PC-3 (cell line): ENCODE data around the gene MEGF9. TPM values are rescaled to one million over a fixed set of nuclear protein-coding genes. Genes with fewer than 3 reads are reported as not detected.
A peak's percentile ranks its signal among the peaks of the same experiment; 100 is the strongest.

Experiments
- ATAC-seq: fragments of 200-7000 bp; cut with Tn5 transposase; 2 replicates; pipeline ENCODE4 v1.9.1; 2020; ENCODE audit warnings: mild to moderate bottlenecking, moderate library complexity
- BruUV-seq: library from RNA; stranded (reverse); fragments of 400-500 nt; replicated peaks from 2 replicates; lab custom pipeline; 2021; lab: Mats Ljungman, UMichigan
- CTCF ChIA-PET: fragments of 300-600 bp; sonication (Branson Sonifier 250); formaldehyde crosslinking; loops from one replicate; lab custom pipeline; 2022; ENCODE audit warnings: antibody characterized with exemption; lab: Charles Lee
- POLR2A ChIA-PET: fragments of 300-600 bp; sonication (Branson Sonifier 250); formaldehyde crosslinking; loops from one replicate; lab custom pipeline; 2022; ENCODE audit warnings: antibody characterized with exemption; ENCODE audit not compliant: unreplicated experiment; lab: Charles Lee
- DNase-seq: peaks from one replicate; pipeline ENCODE4 v3.0.0-alpha.2; 2015
- H2AFZ ChIP-seq: fragments of 300-600 bp; sonication (generic); 2 replicates; pipeline ENCODE4 v1.6.0; 2016; ENCODE audit warnings: antibody characterized with exemption, low read length
- H3F3A ChIP-seq: fragments of 300-600 bp; sonication (generic); one replicate; pipeline ENCODE4 v1.6.0; 2017; ENCODE audit warnings: antibody characterized with exemption, low read length, control low read depth, mild to moderate bottlenecking; ENCODE audit not compliant: unreplicated experiment
- H3K27ac ChIP-seq: fragments of 300-600 bp; sonication (generic); 2 replicates; pipeline ENCODE4 v1.5.1; 2016; ENCODE audit warnings: mild to moderate bottlenecking, low read length
- H3K27me3 ChIP-seq: fragments of 300-600 bp; sonication (generic); 2 replicates; pipeline ENCODE4 v1.6.1; 2016; ENCODE audit warnings: low read length, mixed read lengths
- H3K36me3 ChIP-seq: fragments of 300-600 bp; sonication (generic); 2 replicates; pipeline ENCODE4 v1.6.1; 2016; ENCODE audit warnings: low read depth, mixed run types, low read length, mixed read lengths
- H3K4me1 ChIP-seq: fragments of 300-600 bp; sonication (generic); 2 replicates; pipeline ENCODE4 v1.5.1; 2016; ENCODE audit warnings: low read length; ENCODE audit not compliant: insufficient read depth
- H3K4me2 ChIP-seq: fragments of 300-600 bp; sonication (generic); 2 replicates; pipeline ENCODE4 v1.6.0; 2016; ENCODE audit warnings: low read length
- H3K4me3 ChIP-seq: fragments of 300-600 bp; sonication (generic); 2 replicates; pipeline ENCODE4 v1.5.1; 2016; ENCODE audit warnings: mild to moderate bottlenecking, low read length, mixed read lengths
- H3K79me2 ChIP-seq: fragments of 300-600 bp; sonication (generic); 2 replicates; pipeline ENCODE4 v1.6.1; 2017; ENCODE audit warnings: low read length, mixed read lengths
- H3K9ac ChIP-seq: fragments of 300-600 bp; sonication (generic); 2 replicates; pipeline ENCODE4 v1.6.0; 2016; ENCODE audit warnings: mild to moderate bottlenecking, low read length
- H3K9me2 ChIP-seq: fragments of 300-600 bp; sonication (generic); replicated peaks from 2 replicates; pipeline ENCODE4 v1.6.1; 2016; ENCODE audit warnings: mixed run types, low read length, mixed read lengths
- H3K9me3 ChIP-seq: fragments of 300-600 bp; sonication (generic); 2 replicates; pipeline ENCODE4 v1.6.1; 2016; ENCODE audit warnings: low read length, mixed read lengths
- H4K20me1 ChIP-seq: fragments of 300-600 bp; sonication (generic); 2 replicates; pipeline ENCODE4 v1.6.1; 2016; ENCODE audit warnings: low read length, mixed read lengths
- EZH2 ChIP-seq: fragments of 300-600 bp; sonication (generic); IDR thresholded peaks from one replicate; pipeline ENCODE4 v1.6.1; 2017; ENCODE audit warnings: antibody characterized with exemption, mild to moderate bottlenecking, low read length; ENCODE audit not compliant: unreplicated experiment
- EZH2phosphoT487 ChIP-seq: fragments of 300-600 bp; sonication (generic); IDR thresholded peaks from 2 replicates; pipeline ENCODE4 v1.6.1; 2018; ENCODE audit warnings: mild to moderate bottlenecking, antibody characterized with exemption, low read length, borderline replicate concordance
- intact Hi-C: fragments of 100-400 bp; cut with micrococcal nuclease; formaldehyde crosslinking; loops from 2 replicates; pipeline ENCODE4 v1.9.0; 2023
- total RNA-seq: library from RNA; depleted of rRNA; stranded (reverse); fragments of >200 nt; gene quantifications from 2 replicates; pipeline ENCODE4 v1.2.3, GENCODE V29; 2014
- TF ChIP-seq, protein P1 (sequence below): fragments of 300-600 bp; sonication (generic); conservative IDR thresholded peaks from 2 replicates; pipeline ENCODE4 v1.5.1; 2017; ENCODE audit warnings: antibody characterized with exemption, low read depth, mild to moderate bottlenecking, low read length

MEGF9 gene
- total RNA-seq, 1 experiment from 2014 or later, result 2.6 TPM

- no peaks in the 10 kb centered on the region for H3K79me2 ChIP-seq
- CTCF ChIA-PET, result interaction anchor here (0.5 to 1.2 kb wide), 2 partner anchors 9 to 55 kb away, joined by 3 read pairs; no protein-coding TSS in a partner anchor
Observed at GRCh38 chr9:120702075-120702474, 12.2 kb downstream of the MEGF9 start.

GRCh38 chr9:120701248-120701647 is 13.0 kb downstream of the MEGF9 start:
- Histone ChIP-seq H4K20me1 (no peaks in the 10 kb centered on the region), H3F3A (no peaks in the 10 kb centered on the region), H3K4me2 (peak overlapping the region; percentile 28; the same call in 1 of the 2 replicates), H3K9me3 (no peaks in the 10 kb centered on the region), H3K4me3 (no peak overlapping the region), H3K27me3 (no peaks in the 10 kb centered on the region), H3K36me3 (no peaks in the 10 kb centered on the region), H3K79me2 (no peaks in the 10 kb centered on the region), H3K9ac (no peak overlapping the region; the same call in 1 of the 2 replicates), H2AFZ (no peak overlapping the region), H3K9me2 (no peaks in the 10 kb centered on the region), H3K27ac (peak overlapping the region; percentile 68), H3K4me1 (peaks cover 35% of the 10 kb centered on the region)
- ChIA-PET POLR2A (no interaction called here), CTCF (no interaction called here)
- no TSS peak for BruUV-seq
- TF ChIP-seq EZH2, result no peak
- no peak for TF ChIP-seq EZH2phosphoT487
- TF ChIP-seq, protein P1, sequence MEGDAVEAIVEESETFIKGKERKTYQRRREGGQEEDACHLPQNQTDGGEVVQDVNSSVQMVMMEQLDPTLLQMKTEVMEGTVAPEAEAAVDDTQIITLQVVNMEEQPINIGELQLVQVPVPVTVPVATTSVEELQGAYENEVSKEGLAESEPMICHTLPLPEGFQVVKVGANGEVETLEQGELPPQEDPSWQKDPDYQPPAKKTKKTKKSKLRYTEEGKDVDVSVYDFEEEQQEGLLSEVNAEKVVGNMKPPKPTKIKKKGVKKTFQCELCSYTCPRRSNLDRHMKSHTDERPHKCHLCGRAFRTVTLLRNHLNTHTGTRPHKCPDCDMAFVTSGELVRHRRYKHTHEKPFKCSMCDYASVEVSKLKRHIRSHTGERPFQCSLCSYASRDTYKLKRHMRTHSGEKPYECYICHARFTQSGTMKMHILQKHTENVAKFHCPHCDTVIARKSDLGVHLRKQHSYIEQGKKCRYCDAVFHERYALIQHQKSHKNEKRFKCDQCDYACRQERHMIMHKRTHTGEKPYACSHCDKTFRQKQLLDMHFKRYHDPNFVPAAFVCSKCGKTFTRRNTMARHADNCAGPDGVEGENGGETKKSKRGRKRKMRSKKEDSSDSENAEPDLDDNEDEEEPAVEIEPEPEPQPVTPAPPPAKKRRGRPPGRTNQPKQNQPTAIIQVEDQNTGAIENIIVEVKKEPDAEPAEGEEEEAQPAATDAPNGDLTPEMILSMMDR, result no peak
- DNase-seq (no peak), ATAC-seq (no peak)
- intact Hi-C loops, result no loop called here

More at GRCh38 chr9:120702075-120702474, 12.2 kb downstream of the MEGF9 start:
- Histone ChIP-seq H3K4me3 (no peak overlapping the region), H3F3A (no peaks in the 10 kb centered on the region), H3K9ac (peak overlapping the region; percentile 40; the same call in 1 of the 2 replicates), H3K36me3 (no peaks in the 10 kb centered on the region), H3K4me2 (peak overlapping the region; percentile 67), H3K9me2 (no peaks in the 10 kb centered on the region), H4K20me1 (no peaks in the 10 kb centered on the region), H2AFZ (no peak overlapping the region), H3K27ac (peak overlapping the region; percentile 81), H3K4me1 (peaks cover 26% of the 10 kb centered on the region), H3K9me3 (no peaks in the 10 kb centered on the region), H3K27me3 (no peaks in the 10 kb centered on the region)
- POLR2A ChIA-PET, result no interaction called here
- ATAC-seq (peak; percentile 95), DNase-seq (peak; percentile 76)
- TF ChIP-seq EZH2 (no peak), EZH2phosphoT487 (no peak)
- TF ChIP-seq, protein P1, result no peak
- intact Hi-C loops, result no loop called here
- no TSS peak for BruUV-seq

DNA sequence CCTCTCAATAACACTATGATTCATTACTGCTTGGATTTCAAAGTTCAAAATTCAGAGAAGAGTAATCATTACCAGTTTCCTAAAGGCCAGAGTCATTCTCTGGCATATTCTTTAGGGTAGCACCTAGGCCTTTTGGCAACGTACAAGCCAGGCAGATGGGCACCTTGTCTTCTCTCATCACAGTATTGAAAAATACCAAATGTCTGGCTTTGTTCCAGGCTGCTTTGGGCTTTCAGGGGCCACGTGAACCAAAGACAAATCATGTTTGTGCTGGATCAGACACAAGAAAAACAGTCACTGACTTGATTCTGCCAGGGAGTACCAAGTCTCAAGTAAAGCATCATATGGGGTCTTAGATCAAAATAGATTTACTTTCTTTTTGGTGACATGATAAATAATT is 15.5 kb downstream of the MEGF9 start:
- CTCF ChIA-PET, result no interaction called here
- H3K36me3 ChIP-seq, result no peaks in the 10 kb centered on the region
- no peak overlapping the region for H3K9ac ChIP-seq
- TF ChIP-seq, protein P1, result no peak
- TF ChIP-seq EZH2phosphoT487 (no peak), EZH2 (no peak)
- no peaks in the 10 kb centered on the region for H3K9me3 ChIP-seq
- BruUV-seq, result no TSS peak
- no peak overlapping the region for H2AFZ ChIP-seq
- H3K4me2 ChIP-seq, result no peak overlapping the region
- DNase-seq, result no peak
- no peaks in the 10 kb centered on the region for H3K9me2 ChIP-seq
- POLR2A ChIA-PET, result interaction anchor here (0.6 kb wide), 1 partner anchor 46 kb away, joined by 3 read pairs; no protein-coding TSS in a partner anchor
- no peak overlapping the region for H3K27ac ChIP-seq
- H3K4me3 ChIP-seq, result no peak overlapping the region
- H3K27me3 ChIP-seq, result no peaks in the 10 kb centered on the region
- peaks cover 46% of the 10 kb centered on the region for H3K4me1 ChIP-seq
- ATAC-seq, result no peak
- no peaks in the 10 kb centered on the region for H3F3A ChIP-seq
- intact Hi-C loops, result no loop called here
- H4K20me1 ChIP-seq, result no peaks in the 10 kb centered on the region
- H3K79me2 ChIP-seq, result no peaks in the 10 kb centered on the region
